ENCODE data around the gene CACNG4. TPM values are rescaled to one million over a fixed set of nuclear protein-coding genes. Genes with fewer than 3 reads are reported as not detected.

CACNG4 gene
- total RNA-seq, 4 donors from 2014 or later: not detected

DNA sequence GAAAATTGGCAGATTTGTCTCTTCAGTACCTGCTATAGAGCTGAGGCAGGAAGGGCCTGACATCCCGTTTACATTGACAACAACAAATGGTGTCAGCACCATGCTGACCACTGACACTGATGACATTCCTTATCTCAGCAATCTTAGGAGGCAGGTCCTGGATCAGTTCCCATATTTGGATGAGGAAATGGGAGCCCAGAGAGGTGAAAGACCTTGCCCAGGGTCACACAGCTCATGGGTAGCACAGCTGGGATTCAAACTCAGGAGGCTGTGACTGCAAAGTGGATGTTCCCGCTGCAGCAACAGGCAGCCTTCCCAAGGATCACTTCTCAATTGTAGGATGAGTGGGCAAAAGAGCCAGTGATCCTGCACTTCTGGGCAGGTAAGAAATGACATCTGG lies 30.5 kb upstream of the CACNG4 start:
- Histone ChIP-seq H3K27me3 (no peaks in the 10 kb centered on the region), H3K4me3 (no peak overlapping the region), H3K27ac (no peak overlapping the region), H3K9me3 (no peaks in the 10 kb centered on the region), H3K36me3 (no peaks in the 10 kb centered on the region), H3K4me1 (no peaks in the 10 kb centered on the region)
- TF ChIP-seq POLR2A (IDR thresholded peaks at IDR 0.05): no peak
- TF ChIP-seq, protein P1, sequence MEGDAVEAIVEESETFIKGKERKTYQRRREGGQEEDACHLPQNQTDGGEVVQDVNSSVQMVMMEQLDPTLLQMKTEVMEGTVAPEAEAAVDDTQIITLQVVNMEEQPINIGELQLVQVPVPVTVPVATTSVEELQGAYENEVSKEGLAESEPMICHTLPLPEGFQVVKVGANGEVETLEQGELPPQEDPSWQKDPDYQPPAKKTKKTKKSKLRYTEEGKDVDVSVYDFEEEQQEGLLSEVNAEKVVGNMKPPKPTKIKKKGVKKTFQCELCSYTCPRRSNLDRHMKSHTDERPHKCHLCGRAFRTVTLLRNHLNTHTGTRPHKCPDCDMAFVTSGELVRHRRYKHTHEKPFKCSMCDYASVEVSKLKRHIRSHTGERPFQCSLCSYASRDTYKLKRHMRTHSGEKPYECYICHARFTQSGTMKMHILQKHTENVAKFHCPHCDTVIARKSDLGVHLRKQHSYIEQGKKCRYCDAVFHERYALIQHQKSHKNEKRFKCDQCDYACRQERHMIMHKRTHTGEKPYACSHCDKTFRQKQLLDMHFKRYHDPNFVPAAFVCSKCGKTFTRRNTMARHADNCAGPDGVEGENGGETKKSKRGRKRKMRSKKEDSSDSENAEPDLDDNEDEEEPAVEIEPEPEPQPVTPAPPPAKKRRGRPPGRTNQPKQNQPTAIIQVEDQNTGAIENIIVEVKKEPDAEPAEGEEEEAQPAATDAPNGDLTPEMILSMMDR (IDR thresholded peaks at IDR 0.05 in 4 of 5, conservative IDR thresholded peaks at IDR 0.05 in 1 of 5): no peak
- DNase-seq (no peak), ATAC-seq (no peak)
- intact Hi-C loops (cut with DNase I; ENCODE audit: low total_unique reads): no loop called here
- in situ Hi-C loops (cut with MboI; ENCODE audit: low sequenced_read_pairs in 4 of 4): no loop called here

DNA sequence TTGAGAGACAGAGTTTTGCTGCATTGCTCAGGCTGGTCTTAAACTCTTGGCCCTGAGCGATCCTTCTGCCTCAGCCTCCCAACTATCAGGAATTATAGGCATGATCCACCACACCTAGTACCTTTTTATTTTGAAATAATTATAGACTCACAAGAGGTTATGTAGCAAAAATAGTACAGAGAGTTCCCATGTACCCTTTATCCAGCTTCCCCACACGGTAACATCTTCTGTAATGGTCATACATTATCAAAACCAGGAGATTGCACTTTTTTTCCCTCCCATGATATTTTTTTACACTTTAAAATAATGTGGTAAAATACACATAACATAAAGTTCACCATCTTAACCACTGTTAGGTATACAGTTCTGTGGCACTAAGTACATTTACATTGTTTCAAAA lies 28.8 kb upstream of the CACNG4 start:
- no peak for TF ChIP-seq POLR2A (IDR thresholded peaks at IDR 0.05)
- TF ChIP-seq, protein P1 (IDR thresholded peaks at IDR 0.05 in 4 of 5, conservative IDR thresholded peaks at IDR 0.05 in 1 of 5): no peak

DNA sequence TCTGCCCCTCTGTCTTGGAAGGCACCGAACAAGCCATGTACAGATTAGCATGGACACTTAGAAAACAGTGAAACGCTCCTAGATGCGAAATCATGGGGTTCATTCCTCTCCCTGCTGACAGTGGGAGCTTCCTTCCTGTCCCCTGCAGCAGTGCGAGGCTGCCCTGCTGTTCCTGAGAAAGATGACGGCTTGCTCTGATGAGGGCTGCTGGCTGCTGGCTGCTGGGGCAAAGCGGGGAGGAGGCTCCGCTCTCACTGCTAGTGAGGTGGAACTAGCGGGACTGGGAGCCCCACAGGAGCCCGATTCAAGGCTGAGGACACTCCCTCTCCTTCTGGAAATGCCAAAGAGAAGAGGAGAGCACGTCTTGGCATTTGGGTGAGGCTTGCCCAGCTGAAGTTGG lies 25.9 kb upstream of the CACNG4 start:
- intact Hi-C loops (cut with DNase I; ENCODE audit: low total_unique reads): no loop called here
- in situ Hi-C loops (cut with MboI; ENCODE audit: low sequenced_read_pairs in 4 of 4): no loop called here
- no peaks in the 10 kb centered on the region for H3K9me3 ChIP-seq
- H3K4me1 ChIP-seq: no peaks in the 10 kb centered on the region
- H3K27ac ChIP-seq: no peak overlapping the region
- ATAC-seq (no peak), DNase-seq (no peak)
- H3K27me3 ChIP-seq: peaks cover 0 to 5% (median 0%) of the 10 kb centered on the region in 3 donors
- H3K4me3 ChIP-seq: no peak overlapping the region
- no peaks in the 10 kb centered on the region for H3K36me3 ChIP-seq
- TF ChIP-seq, protein P1 (IDR thresholded peaks at IDR 0.05 in 4 of 5, conservative IDR thresholded peaks at IDR 0.05 in 1 of 5): no peak
- TF ChIP-seq POLR2A (IDR thresholded peaks at IDR 0.05): no peak

More for the DNA sequence above, 28.8 kb upstream of the CACNG4 start:
- ATAC-seq: no peak
- no peak overlapping the region for H3K4me3 ChIP-seq
- DNase-seq: no peak
- H3K4me1 ChIP-seq: no peaks in the 10 kb centered on the region
- H3K27ac ChIP-seq: no peak overlapping the region
- intact Hi-C loops (cut with DNase I; ENCODE audit: low total_unique reads): no loop called here
- H3K9me3 ChIP-seq: no peaks in the 10 kb centered on the region
- H3K27me3 ChIP-seq: peaks cover 0 to 5% (median 0%) of the 10 kb centered on the region in 3 donors
- in situ Hi-C loops (cut with MboI; ENCODE audit: low sequenced_read_pairs in 4 of 4): no loop called here
- H3K36me3 ChIP-seq: no peaks in the 10 kb centered on the region

DNA sequence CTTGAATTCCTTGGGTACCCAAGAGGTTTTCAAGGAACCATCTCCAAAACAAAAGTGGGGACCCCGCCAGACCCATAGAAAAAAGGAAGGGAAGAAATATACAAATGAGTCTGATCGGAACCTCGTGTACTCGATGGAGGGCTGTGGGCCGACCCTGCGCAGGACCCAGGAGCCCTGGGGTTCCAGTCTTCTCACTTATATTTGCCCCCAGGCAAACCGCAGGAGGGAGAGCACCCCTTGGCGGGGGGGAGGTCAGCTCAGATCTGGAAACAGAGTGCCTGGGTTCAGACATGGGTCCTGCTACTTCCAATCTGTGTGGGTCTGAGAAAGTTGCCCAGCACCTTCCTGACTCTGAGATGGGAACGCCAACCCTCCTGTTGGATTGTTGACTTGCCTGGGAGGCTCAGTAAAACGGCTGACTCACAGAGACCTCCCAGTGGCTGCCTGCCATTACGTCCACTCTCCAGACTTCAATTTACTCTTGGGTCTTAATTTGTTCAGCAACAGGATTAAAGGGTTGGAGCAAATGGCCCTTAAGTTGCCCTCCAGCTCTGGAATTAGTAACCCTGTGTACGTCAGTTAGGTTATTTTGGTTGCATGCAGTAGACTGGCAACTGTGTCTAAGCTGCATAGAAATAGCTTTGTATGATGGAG lies 24.9 kb upstream of the CACNG4 start:
- DNase-seq (no peak), ATAC-seq (no peak)
- TF ChIP-seq POLR2A (IDR thresholded peaks at IDR 0.05): no peak
- TF ChIP-seq, protein P1 (IDR thresholded peaks at IDR 0.05 in 4 of 5, conservative IDR thresholded peaks at IDR 0.05 in 1 of 5): no peak
- Histone ChIP-seq H3K4me1 (no peaks in the 10 kb centered on the region), H3K27me3 (peaks cover 0 to 5% (median 3%) of the 10 kb centered on the region in 3 donors), H3K9me3 (no peaks in the 10 kb centered on the region), H3K36me3 (no peaks in the 10 kb centered on the region), H3K27ac (no peak overlapping the region), H3K4me3 (no peak overlapping the region)
- intact Hi-C loops (cut with DNase I; ENCODE audit: low total_unique reads): no loop called here
- in situ Hi-C loops (cut with MboI; ENCODE audit: low sequenced_read_pairs in 4 of 4): no loop called here

DNA sequence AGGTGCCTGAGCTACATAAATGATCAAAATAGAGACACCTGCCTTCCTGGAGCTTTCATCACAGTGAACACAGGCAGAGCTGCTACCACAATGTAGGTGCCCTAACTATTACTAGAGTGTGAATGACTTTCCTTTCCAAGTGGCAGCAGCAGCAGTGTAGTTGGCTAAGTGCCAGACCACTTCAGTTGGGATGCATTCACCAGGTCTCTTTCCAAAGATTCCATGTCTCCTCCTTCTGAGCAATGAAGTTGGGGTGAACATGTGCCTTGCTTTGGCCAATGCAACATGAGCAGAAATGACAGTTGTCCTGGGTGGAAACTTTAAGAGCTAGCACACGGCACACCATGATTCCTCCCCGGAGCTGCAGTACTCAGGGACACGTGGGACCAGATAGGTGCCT lies 23.3 kb upstream of the CACNG4 start:
- ATAC-seq: no peak
- H3K36me3 ChIP-seq: no peaks in the 10 kb centered on the region
- in situ Hi-C loops (cut with MboI; ENCODE audit: low sequenced_read_pairs in 4 of 4): no loop called here

More for the DNA sequence above, 23.3 kb upstream of the CACNG4 start:
- intact Hi-C loops (cut with DNase I; ENCODE audit: low total_unique reads): no loop called here
- Histone ChIP-seq H3K4me1 (peaks cover 6 to 8% of the 10 kb centered on the region in 2 donors), H3K27ac (no peak overlapping the region), H3K9me3 (no peaks in the 10 kb centered on the region), H3K4me3 (no peak overlapping the region), H3K27me3 (peaks cover 0 to 7% (median 5%) of the 10 kb centered on the region in 3 donors)
- no peak for DNase-seq
- TF ChIP-seq POLR2A (IDR thresholded peaks at IDR 0.05): no peak
- TF ChIP-seq, protein P1 (IDR thresholded peaks at IDR 0.05 in 4 of 5, conservative IDR thresholded peaks at IDR 0.05 in 1 of 5): no peak
